Astrocyte (in vitro differentiated cells and primary cell): ENCODE data around the gene EXOSC7.

Experiments
- EZH2 ChIP-seq: IDR thresholded peaks from 2 replicates; pipeline ENCODE4 v1.6.1; 2012; ENCODE audit warnings: mild to moderate bottlenecking, low read length, inconsistent platforms; ENCODE audit not compliant: insufficient read depth
- TF ChIP-seq, protein P1 (sequence below): IDR thresholded peaks from 2 replicates; pipeline ENCODE4 v1.5.1; 2011; ENCODE audit warnings: low read depth, mild to moderate bottlenecking, inconsistent platforms, low read length, moderate library complexity; ENCODE audit not compliant: insufficient read depth

DNA sequence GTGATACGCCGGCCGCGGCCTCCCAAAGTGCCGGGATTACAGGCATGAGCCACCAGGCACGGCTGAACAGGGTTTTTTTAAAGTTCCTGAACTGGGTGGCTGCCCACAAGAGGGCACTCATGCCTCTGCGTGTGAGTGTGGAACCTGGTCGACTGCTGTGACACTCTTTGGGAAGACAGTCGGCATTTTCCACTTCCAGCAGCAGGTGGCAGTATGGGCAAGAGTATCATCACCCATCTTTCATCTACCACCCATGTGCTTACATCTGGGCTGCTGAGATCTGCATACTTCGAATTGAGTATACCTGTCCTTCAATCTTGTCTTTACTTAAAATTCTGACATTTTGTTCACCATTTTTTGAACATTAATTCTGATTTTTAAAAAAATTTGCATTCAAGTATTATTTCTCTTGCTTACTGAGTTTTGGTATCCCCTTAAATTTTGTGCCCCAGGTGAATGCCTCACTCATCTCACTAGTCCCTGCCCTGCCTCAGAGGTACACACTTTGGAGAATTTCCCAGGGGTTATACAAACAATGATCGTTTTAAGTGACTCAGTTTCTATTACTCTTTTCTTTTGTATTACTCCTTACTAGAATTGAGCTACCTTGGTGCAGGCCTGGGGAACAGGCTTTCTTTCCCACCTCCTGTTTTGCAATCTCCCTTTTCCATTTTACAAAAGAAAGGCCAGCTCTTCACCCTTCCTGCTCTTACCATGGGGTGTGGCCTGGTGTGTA, 61.8 kb downstream of the EXOSC7 start:
- TF ChIP-seq, protein P1, sequence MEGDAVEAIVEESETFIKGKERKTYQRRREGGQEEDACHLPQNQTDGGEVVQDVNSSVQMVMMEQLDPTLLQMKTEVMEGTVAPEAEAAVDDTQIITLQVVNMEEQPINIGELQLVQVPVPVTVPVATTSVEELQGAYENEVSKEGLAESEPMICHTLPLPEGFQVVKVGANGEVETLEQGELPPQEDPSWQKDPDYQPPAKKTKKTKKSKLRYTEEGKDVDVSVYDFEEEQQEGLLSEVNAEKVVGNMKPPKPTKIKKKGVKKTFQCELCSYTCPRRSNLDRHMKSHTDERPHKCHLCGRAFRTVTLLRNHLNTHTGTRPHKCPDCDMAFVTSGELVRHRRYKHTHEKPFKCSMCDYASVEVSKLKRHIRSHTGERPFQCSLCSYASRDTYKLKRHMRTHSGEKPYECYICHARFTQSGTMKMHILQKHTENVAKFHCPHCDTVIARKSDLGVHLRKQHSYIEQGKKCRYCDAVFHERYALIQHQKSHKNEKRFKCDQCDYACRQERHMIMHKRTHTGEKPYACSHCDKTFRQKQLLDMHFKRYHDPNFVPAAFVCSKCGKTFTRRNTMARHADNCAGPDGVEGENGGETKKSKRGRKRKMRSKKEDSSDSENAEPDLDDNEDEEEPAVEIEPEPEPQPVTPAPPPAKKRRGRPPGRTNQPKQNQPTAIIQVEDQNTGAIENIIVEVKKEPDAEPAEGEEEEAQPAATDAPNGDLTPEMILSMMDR = peak; percentile 99
- TF ChIP-seq EZH2 = no peak
